ENCODE measurements around the gene NR1H2.
"Not testable (repeated sequence)": the region's sequence is repeated elsewhere in the genome, so short reads cannot be mapped to it uniquely, and the experiment has no call there.

NR1H2 gene

DNA sequence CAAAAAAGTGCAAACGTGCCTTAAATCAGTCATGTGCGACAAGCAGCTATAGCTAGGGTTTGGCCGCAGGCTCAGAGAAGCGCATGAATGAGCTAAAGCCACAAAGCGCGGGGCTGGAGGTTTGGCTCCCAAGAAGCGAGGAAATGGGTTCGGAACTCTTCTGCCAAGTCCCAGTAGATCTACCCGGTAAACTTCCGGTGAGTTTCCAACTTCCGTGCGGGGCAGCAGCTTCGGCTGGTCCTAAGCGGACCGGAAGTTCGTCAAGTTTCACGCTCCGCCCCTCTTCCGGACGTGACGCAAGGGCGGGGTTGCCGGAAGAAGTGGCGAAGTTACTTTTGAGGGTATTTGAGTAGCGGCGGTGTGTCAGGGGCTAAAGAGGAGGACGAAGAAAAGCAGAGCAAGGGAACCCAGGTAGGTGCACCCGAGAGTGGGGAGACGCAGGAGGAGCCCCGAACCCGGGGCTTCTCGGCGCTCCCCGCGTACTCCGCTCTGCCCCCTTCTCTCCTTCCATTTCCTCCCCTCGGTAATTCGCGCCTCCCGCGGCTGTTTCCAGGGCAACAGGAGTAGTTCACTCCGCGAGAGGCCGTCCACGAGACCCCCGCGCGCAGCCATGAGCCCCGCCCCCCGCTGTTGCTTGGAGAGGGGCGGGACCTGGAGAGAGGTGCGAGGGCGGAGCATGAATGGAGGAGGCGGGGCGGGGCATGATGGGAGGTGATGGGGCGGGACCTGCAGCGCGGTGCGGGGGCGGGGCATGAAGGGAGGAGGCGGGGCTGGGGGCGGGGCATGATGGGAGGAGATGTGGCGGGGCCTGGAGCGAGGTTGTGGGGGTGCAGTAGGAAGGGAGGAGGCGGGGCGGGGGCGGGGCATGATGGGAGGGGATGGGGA lies at the start of gene NR1H2:
TSS of gene NR1H2 (plus strand) at position 292 of the 885 bp plus-strand sequence. CDS start 1,149 bp downstream, outside the sequence.
- DNase-seq, result peak; percentile 96

DNA sequence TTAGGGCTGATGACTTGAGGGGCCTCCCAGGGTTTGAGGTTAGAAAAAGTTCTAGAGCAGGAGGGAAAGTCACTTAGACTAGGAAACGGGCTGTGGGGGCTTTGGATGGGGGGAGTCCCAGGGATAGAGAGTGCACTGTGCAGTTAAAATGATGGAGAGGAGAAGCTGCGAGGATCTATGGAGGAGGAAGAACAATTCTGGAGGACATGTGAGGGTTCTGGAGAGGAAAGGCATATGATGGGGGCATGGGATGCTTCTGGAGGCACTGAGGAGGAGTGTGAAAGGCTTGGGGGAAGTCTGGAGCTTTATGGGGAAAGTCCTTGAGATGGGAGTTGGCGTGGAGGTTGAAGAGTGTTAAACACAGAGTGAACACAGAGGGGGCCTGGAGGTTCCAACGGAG lies 49.2 kb upstream of the NR1H2 start:
- no peak for DNase-seq

DNA sequence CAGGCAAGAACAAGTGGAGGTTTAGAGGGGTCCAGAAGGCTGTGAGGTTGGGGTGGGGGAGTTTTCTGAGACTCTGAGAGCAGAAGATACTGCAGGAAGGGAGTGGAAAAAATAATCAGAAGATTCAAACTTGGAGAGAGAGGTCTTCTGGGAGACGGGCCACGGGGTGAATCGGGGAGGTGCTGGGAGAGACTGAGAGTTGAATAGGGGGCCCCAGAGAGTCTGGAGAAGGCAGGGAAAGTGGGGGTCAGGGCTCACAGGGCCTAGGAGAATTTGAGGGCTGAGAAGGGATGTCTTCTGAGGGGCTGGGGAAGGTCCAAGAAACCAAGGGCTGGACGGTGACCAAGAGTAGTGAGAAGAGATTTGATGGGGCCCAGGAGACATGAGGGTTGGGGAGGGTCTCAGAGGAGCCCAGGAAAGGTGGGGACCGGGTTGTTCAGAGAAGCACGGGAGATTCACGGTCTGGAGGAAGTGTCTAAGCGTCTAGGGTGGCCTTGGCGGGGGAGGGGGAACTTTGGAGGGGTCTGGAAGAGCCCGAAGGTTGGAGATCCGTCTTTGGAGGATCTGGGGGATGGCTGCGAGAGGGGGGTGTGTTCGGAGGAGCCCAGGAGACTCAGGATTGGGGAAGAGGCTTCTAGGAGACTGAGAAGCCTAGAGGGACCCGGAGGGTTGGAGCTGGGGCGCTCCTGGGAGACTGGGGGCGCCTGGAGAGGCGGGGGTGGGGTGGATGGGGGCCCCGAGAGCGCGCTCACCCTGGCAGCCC lies 48.6 kb upstream of the NR1H2 start:
- DNase-seq, result no peak

DNA sequence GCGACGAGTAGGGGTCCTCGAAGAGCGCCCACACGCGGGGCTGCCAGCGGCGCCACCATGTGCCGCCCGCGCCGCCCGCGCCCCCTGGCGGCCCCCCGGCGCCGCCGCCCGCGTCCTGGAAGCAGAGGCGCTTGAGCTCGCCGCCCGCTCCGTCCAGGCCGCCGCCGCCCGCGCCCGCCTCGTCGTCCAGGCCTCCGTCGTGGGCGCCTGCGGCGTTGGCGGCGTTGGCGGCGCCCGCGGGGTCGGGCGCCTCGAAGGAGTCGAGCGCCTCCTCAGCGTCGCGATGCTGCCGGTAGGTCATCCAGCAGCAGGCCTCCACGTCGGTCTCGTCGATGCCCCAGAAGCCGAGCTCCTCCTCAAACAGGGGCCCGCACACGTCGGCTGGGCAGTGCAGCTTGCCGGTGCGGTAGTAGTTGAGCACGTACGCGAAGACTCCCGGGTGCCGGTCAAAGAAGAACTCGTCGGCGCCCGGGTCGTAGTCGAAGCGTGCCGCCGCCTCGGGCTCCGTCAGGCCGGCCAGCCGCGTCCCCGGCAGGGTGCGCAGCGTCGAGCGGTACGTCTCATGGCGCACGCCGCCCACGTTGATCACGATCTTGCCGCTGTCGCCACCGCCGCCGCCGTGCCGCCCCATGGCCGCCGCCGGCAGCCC lies 47.9 kb upstream of the NR1H2 start:
- DNase-seq, result no peak

DNA sequence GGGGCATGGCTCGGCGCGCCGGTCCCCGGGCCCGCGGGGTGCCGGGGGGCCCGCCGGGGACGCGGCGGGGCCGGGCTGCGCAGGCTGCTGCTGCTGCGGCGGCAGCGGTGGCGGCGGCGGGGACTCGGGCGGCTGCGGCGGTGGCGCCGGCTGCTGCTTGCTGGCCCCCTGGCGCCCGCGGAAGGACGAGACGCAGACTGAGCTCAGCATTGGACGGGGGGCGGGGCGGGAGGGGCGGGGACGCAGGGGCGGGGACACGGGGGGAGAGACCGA lies 47.4 kb upstream of the NR1H2 start:
- DNase-seq, result no peak

DNA sequence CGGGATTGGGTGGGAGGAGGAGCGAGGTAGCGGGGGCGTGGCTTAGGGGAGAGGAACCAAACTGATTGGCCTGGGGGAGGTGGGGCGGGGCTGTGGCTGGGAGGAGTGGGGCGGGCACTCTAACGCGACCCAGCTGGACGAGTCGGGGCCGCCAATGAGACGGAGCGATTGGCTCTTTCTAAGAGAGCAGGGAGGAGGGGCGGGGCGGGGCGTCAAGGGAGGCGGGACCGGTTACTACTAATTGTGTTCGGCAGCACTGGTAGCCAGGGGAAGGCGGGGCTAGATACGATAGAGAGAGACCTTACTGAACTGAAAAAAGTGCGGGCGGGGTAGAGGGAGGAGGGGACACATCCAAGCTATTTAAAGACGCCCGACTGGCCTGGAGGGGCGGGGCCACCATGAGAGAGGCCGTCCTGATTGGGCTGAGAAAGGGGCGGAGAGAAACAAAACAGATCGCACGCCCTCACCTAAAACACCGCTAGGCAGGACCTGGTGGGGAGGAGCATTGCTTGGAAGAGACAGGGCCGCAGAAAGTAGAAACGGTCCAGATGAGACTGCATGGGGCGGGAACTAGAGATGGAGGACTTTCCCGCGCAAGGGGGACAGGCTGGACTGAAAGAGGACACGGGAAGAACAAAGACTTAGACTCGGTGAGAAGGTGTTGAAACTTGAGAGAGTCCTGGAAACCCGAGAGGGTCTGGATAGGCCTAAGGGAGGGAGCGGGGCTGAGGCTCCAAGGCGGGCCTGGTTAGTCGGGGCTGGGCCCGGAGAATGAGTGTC lies 46.9 kb upstream of the NR1H2 start, which contains the start of gene KCNC3:
TSS of gene KCNC3 (minus strand) at position 232 of the 780 bp plus-strand sequence. CDS start 295 bp downstream, outside the sequence.
- DNase-seq, result peak; percentile 19

DNA sequence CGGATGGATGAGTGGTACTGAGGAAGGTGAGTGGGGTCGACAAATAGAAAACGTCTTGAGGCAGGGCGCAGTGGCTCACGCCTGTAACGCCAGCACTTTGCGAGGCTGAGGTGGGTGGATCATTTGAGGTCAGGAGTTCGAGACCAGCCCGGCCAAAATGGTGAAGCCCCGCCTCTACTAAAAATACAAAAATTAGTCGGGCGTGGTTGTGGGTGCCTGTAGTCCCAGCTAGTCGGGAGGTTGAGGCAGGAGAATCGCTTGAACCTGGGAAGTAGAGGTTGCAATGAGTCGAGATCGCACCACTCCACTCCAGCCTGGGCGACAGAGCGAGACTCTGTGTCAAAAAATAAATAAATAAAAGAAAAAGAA lies 46.3 kb upstream of the NR1H2 start:
- not testable (repeated sequence) for DNase-seq

DNA sequence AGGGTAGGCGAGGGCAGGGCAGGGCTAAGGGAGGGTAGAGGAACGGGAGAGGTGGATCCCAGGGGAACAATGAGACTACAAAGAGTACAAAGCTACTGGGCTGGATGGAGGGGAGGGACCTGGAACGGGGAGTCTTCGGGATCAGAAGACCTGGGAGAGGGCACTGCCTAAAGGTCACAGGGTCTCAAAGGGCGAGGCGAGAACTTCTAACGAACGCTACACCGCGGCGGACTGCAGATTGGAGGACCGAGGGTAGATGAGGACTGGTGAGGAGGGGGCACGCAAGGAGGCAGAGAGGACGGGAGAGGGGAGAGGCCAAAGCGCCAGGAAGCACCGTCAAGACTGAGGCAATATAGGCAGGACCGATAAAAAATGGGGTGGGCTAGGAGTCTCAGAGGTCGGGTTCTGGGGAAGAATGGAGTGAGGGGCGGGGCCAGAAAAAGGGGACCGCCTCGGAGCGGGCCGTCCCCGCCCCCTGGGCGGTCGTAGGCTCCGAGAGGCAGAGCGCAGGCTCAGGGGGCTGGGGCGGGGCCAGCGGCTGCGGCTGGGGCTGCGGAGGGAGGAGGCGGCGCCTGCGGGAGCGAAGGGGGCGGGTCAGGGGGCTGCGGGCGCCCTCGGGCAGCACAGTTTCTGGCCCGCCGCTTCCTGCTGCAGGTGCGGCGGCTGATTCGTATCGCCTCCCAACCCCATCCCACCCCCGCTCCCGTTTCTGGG lies 45.7 kb upstream of the NR1H2 start:
- DNase-seq, result no peak

DNA sequence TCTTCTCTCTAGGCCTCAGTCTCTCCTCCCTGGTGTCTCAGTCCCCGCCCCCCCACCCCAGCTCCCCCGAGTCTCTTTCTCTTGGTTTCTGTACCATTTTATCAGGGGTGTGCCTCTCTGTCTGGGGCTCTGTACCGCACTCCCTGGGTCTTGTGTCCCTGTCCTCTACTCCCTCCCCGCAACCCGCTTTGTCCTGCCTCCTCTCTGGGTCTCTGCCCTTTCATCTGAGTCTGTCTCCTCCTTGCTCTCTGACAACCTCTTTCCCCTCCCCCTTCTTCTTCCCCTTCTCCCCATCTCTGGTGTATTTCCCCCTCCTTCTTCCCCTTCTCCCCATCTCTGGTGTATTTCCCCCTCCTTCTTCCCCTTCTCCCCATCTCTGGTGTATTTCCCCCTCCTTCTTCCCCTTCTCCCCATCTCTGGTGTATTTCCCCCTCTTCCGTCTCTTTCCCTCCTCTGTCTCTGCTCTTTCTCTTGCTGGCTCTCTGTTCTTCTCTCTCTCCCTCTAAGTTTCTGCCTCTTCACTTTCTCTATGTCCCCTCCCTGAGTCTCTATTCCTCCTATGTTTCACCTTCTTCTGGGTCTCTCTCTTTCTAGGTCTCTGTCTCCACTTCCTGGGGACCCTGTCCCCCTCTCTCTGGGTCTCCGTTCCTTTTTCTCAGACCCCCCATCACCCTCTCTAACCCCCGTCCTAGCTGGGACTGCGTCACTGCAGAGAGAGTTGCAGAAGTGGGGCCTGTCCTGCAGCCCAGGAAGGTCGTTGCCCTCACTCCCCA lies 44.9 kb upstream of the NR1H2 start:
- no peak for DNase-seq

DNA sequence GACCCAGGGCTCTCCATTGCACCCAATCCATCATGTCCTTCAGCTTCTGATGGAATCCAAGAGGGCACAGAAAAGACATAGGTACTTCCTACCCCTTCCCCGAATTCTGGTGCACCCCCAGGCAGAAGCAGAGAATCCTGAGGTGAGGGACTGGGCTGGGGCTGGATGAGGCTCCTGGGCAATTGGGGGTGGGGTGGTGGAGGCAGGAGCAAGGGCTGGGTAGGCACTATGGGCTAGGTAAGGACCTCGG lies 44.3 kb upstream of the NR1H2 start:
- no peak for DNase-seq

DNA sequence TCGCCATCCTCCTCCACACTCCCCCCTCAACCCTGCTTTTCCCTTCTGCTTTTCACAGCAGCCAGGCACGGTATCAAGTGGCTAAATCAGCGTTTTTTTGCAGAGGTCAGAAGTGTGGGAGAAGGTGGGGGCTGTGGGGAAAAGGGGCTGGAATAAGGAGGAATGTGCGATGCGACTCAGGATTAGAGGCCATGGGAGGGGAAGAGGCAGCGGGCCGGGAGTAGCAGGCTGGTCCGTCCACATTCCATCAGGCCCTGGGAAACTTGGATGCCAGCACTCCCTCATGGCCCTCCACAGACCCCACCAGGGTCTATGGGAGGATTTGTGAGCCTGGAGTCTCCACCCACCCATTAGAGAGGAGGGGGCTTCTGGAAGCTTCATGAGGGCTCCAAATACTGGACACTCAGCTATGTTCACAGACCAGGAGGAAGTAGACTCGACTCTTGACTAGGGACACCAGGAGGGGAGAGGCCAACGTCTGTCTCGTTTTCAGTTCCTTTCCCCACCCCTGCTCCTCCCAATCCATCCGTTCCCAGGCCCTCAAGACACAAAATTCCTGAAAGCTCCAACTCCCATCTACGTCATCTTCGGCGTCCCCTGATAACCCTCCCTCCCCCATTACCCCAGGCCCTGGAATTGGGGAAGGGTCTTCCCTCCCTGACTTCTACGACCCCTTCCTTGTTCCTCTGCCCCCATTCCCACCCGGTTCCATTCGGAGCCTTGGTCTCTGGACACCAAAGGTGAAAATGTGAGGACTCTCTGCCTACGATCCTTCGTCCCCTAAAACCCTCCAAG lies 43.8 kb upstream of the NR1H2 start:
- no peak for DNase-seq

DNA sequence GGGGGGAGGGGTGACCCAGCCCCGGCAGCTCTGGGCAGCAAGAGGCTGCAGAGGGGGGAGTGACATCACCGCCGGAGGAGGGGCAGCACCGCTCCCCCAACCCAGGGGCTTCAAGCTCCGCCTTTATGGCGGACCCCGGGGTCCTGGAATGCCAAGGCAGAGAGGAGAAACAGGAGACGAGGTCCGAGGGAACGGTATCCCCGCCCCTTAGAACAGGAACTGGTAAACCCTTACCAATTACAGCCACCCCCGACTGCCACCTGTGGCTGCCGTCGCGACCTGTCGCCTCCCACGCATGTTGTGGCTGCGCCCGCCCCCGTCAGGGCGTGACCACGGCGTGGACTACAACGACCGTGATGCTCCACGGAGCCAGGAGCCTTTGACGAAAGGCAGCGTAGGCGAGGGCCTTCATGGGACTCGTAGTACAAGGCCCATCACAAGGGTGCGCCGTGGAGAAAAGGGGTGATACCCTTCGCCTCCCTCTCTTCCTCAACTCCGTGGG lies 43.0 kb upstream of the NR1H2 start:
- peak; percentile 71 for DNase-seq

DNA sequence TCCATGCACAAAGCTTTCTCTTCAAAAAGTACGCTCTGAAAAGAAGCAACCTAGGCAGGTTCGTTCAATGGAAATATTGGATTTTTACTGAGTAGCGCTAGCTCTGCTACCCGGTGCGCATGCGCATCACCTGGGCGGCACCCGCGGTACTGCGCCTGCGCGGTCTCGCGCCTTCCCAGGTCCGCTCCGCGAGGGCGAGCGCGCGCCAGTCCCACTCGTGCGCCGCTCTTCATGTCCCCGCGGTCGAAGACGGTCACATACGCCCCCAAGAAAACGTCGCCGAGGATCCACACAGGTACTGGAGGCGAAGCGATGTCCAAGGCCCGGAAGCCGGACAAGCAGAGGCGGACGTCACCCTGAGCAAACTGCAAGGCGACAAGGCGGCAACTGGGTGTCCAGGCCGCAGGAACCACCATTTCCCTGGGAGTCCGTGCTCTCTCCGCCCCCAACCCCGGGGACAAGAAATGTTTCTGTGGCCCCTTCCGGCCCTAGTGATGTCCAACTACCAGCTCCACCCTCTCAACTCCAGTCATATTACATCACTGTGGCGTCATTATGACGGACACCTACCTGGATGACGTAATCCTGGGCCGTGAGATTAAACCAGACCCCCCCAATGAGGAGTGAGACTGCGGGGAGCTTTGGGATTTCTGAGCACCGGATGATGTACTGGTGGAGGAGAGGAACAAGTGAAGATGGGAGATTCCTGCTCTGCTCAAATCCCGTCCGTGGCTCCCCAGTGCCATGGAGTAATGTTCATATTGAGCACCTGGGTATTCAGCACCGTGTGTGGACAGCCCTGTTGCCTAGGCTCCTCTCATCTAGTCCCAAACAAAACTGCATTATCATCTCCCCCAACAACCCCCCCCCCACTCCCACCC lies 42.3 kb upstream of the NR1H2 start:
- DNase-seq, result no peak

DNA sequence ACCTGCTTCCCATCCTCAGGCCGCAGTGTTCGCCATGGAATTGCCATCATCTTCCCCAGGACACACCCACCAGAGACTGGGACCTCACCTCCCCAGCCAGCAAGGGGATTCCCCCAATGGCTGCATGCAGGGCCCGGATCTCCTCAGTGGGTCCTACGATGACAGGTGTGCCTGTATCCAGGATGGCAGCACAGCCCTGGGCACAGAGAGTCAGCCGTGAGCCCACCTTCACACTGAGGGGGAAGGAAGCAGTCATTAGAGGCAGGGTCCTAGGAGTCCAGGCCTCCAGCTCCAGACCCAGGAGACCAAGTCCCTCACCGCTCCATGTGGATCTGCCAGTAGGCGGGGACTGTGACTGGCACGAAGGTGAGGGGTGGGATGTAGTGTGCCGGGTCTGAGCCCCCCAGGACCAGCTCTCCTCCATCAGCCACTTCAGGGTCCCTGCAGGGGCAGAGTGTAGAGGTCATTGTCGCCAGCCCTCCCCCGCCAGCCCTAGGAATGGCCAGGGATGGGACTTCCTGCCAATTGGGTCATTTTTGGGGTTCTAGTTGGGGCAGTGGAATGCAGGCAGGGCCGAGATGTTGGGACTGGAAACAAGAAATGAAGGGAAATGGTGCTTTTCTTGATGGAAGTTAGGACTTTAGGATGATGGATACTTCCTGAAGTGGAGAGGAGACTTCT lies 41.4 kb upstream of the NR1H2 start:
- no peak for DNase-seq

DNA sequence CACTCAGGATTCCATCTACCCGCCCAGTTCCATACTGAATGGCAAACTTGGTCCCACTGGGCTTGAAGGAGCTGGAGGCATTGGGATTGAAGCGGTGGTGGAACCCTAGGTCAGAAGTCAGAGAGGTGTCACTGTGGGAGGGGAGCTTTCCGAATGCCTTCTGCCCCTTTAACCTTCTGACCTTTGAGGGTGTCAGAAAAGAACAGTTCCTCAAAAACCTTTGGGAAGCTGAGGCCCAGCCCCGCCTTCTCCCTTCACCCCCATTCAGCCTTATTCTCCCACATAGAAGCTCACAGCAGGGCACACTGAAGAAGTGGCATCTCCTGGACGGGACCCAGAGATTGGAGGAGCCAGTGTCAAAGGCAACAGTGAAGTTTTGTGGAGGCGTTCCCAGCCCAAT lies 39.2 kb upstream of the NR1H2 start:
- DNase-seq, result not testable (repeated sequence)

DNA sequence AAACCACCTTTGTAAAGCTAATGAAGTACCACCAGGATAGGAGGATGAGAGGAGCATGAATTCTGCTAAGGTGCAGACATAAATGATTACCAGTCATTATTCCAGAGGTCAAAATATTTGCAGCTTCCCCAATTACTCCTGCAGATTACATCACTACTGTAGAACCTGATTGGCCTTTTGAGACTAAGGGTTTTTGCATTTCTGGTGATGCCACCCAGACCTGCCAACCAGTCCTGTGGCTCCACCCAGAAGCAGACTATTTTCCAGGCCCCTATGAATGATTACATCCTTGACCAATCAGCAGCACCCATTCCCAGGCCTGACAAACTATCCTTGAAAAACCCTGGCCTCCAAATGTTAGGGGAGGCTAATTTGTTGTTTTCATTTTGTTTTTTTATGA lies 35.9 kb upstream of the NR1H2 start:
- DNase-seq, result no peak

DNA sequence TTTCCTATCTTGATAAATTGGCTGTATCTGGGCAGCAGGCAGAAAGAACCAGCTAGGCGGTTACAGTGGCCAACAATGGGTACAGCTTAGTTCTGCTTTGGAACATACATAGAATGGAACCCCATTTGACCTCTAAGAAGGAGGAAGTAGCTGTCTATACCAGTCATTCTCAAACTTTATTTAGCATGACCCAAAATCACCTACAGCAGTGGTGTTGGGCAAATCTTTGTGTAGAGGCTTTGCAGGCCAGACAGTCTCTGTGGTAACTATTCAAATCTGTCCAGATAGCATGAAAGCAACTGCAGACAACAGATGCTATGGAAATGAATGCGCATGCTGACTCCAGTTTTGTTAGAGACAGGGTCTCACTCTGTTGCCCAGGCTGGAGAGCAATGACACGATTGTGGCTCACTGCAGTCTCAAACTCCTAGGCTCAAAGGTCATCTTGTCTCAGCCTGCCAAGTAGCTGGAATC lies 35.1 kb upstream of the NR1H2 start:
- no peak for DNase-seq

DNA sequence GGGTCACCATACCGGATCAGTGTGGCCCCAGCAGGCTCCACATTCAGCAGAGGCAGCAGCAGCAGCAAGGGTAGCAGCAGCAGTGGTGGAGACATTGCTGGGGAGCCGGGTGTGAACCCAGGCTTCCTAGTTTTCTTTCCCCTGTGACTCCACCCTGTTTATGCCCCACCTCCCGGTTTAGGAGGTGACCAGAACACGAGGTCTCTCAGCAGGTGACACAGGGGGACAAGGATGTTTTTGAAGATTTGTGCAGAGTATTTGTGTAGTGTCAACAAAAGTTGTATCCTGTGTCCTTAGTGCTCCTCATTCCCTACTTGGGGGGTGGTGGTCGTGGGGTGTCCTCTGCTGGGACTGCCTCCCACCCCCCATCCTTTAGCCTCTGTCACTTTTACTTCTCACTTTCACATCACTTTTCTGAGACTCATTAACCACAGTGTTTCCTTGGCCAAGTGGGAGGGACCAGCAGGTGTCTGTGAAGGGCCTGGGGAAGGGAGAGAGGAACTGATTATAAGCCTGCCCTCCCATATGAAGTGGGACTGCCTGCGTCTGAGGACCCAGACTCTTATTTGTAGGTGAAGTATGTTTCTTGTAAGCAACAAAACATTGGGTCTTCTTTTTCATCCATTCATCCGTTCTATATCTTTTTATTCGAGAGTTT lies 31.5 kb upstream of the NR1H2 start:
- DNase-seq, result no peak
